OCI-LY3 (cell line): Measurements from ENCODE around the gene SMAD3.

Experiments
- H2AFZ ChIP-seq: fragments of 200-600, 300-600 bp; shearing (Covaris generic); 2 replicates; pipeline ENCODE4 v1.6.0; 2014; ENCODE audit warnings: antibody characterized with exemption, low read depth, low read length
- H3K27ac ChIP-seq: fragments of 200-600, 300-600 bp; sonication (generic); 2 replicates; pipeline ENCODE4 v1.5.1; 2014; ENCODE audit warnings: mild to moderate bottlenecking, low read length, moderate library complexity, mixed read lengths
- H3K27me3 ChIP-seq: fragments of 200-600, 300-600 bp; sonication (generic); 2 replicates; pipeline ENCODE4 v1.6.1; 2014; ENCODE audit warnings: low read depth, low read length, mixed read lengths
- H3K36me3 ChIP-seq: fragments of 200-600, 300-600 bp; sonication (generic); replicated peaks from 2 replicates; pipeline ENCODE3; 2014; ENCODE audit warnings: low read depth, low read length, mixed read lengths
- H3K4me1 ChIP-seq: fragments of 300-600, 200-600 bp; sonication (generic); 2 replicates; pipeline ENCODE4 v1.6.1; 2014; ENCODE audit warnings: low read length, mixed read lengths
- H3K4me2 ChIP-seq: fragments of 200-600, 300-600 bp; sonication (generic); 2 replicates; pipeline ENCODE4 v1.6.1; 2014; ENCODE audit warnings: low read length, mixed read lengths
- H3K4me3 ChIP-seq: fragments of 300-600, 200-600 bp; sonication (generic); 2 replicates; pipeline ENCODE4 v1.5.1; 2014; ENCODE audit warnings: antibody characterized with exemption, mild to moderate bottlenecking, low read length, moderate library complexity
- H3K79me2 ChIP-seq: fragments of 300-600, 200-600 bp; shearing (Covaris generic); 2 replicates; pipeline ENCODE4 v1.6.1; 2014; ENCODE audit warnings: mild to moderate bottlenecking, low read length, mixed read lengths
- H3K9ac ChIP-seq: fragments of 300-600, 200-600 bp; shearing (Covaris generic); 2 replicates; pipeline ENCODE4 v1.6.0; 2014; ENCODE audit warnings: mild to moderate bottlenecking, low read length, moderate library complexity
- H3K9me3 ChIP-seq: fragments of 200-600, 300-600 bp; shearing (Covaris generic); 2 replicates; pipeline ENCODE4 v1.6.1; 2014; ENCODE audit warnings: low read length, mixed read lengths; ENCODE audit not compliant: insufficient read depth
- H4K20me1 ChIP-seq: fragments of 200-600, 300-600 bp; sonication (generic); 2 replicates; pipeline ENCODE4 v1.6.1; 2016; ENCODE audit warnings: low read length, mixed read lengths; ENCODE audit not compliant: insufficient read depth
- EZH2phosphoT487 ChIP-seq: fragments of 200-600 bp; shearing (Covaris generic); IDR thresholded peaks from 2 replicates; pipeline ENCODE4 v1.6.1; 2018; ENCODE audit warnings: antibody characterized with exemption, mixed run types, low read depth
- TF ChIP-seq, protein P1 (sequence below): fragments of 200-600, 300-600 bp; sonication (generic); IDR thresholded peaks from 2 replicates; pipeline ENCODE4 v1.5.1; 2014; ENCODE audit warnings: antibody characterized with exemption, low read length, low read depth

The SMAD3 gene

DNA sequence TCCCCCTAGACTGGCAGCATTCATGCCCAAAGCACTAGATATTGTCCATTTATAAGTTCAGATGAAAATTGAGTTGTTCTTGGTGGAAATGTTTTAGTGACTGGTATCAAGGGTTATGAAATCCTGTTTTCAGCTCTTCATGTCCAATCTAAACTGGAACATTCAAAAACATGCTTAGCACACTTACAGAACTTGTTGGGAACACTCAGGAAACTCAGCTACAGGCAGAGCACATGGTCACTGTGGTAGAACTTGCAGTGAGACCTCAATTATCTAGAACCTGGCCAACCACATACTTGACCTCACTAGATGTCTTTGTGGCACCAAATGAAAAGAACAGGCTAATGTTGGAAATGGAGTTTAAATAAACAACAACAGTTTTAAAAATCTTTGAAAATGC is 88.8 kb downstream of the SMAD3 start:
- Histone ChIP-seq H3K4me2 (no peak overlapping the region), H3K27me3 (no peaks in the 10 kb centered on the region), H4K20me1 (peaks cover 8% of the 10 kb centered on the region; the same call in 1 of the 2 replicates), H3K27ac (no peak overlapping the region), H3K9me3 (no peaks in the 10 kb centered on the region), H3K36me3 (no peaks in the 10 kb centered on the region), H3K4me1 (peaks cover 15% of the 10 kb centered on the region), H3K4me3 (no peak overlapping the region), H2AFZ (no peak overlapping the region), H3K9ac (no peak overlapping the region), H3K79me2 (no peaks in the 10 kb centered on the region)
- no peak for TF ChIP-seq EZH2phosphoT487
- TF ChIP-seq, protein P1, sequence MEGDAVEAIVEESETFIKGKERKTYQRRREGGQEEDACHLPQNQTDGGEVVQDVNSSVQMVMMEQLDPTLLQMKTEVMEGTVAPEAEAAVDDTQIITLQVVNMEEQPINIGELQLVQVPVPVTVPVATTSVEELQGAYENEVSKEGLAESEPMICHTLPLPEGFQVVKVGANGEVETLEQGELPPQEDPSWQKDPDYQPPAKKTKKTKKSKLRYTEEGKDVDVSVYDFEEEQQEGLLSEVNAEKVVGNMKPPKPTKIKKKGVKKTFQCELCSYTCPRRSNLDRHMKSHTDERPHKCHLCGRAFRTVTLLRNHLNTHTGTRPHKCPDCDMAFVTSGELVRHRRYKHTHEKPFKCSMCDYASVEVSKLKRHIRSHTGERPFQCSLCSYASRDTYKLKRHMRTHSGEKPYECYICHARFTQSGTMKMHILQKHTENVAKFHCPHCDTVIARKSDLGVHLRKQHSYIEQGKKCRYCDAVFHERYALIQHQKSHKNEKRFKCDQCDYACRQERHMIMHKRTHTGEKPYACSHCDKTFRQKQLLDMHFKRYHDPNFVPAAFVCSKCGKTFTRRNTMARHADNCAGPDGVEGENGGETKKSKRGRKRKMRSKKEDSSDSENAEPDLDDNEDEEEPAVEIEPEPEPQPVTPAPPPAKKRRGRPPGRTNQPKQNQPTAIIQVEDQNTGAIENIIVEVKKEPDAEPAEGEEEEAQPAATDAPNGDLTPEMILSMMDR, result no peak

GRCh38 chr15:67156426-67156825 is 91.0 kb downstream of the SMAD3 start:
- no peak overlapping the region for H2AFZ ChIP-seq
- no peaks in the 10 kb centered on the region for H4K20me1 ChIP-seq
- H3K36me3 ChIP-seq, result no peaks in the 10 kb centered on the region
- H3K9ac ChIP-seq, result no peak overlapping the region
- no peak overlapping the region for H3K27ac ChIP-seq
- no peak overlapping the region for H3K4me3 ChIP-seq
- no peaks in the 10 kb centered on the region for H3K9me3 ChIP-seq
- peaks cover 11% of the 10 kb centered on the region for H3K4me1 ChIP-seq
- TF ChIP-seq, protein P1, result no peak
- TF ChIP-seq EZH2phosphoT487, result no peak
- H3K4me2 ChIP-seq, result no peak overlapping the region
- no peaks in the 10 kb centered on the region for H3K27me3 ChIP-seq
- no peaks in the 10 kb centered on the region for H3K79me2 ChIP-seq

- TF ChIP-seq EZH2phosphoT487, result no peak
- TF ChIP-seq, protein P1, result no peak
- no peaks in the 10 kb centered on the region for H3K36me3 ChIP-seq
- no peaks in the 10 kb centered on the region for H4K20me1 ChIP-seq
- no peak overlapping the region for H3K4me2 ChIP-seq
- no peaks in the 10 kb centered on the region for H3K27me3 ChIP-seq
- H3K9ac ChIP-seq, result no peak overlapping the region
- no peaks in the 10 kb centered on the region for H3K79me2 ChIP-seq
- H3K27ac ChIP-seq, result no peak overlapping the region
- H3K4me3 ChIP-seq, result no peak overlapping the region
- no peak overlapping the region for H2AFZ ChIP-seq
- peaks cover 11% of the 10 kb centered on the region for H3K4me1 ChIP-seq
- H3K9me3 ChIP-seq, result no peaks in the 10 kb centered on the region
Observed at GRCh38 chr15:67156834-67157233, 91.4 kb downstream of the SMAD3 start.

- H3K4me1 ChIP-seq, result peaks cover 5% of the 10 kb centered on the region
- no peak overlapping the region for H3K4me3 ChIP-seq
- H3K9ac ChIP-seq, result no peak overlapping the region
- no peak overlapping the region for H2AFZ ChIP-seq
- H3K27me3 ChIP-seq, result no peaks in the 10 kb centered on the region
- no peak for TF ChIP-seq EZH2phosphoT487
- TF ChIP-seq, protein P1, result no peak
- H3K27ac ChIP-seq, result no peak overlapping the region
- no peaks in the 10 kb centered on the region for H3K36me3 ChIP-seq
- no peaks in the 10 kb centered on the region for H3K79me2 ChIP-seq
- H3K9me3 ChIP-seq, result no peaks in the 10 kb centered on the region
- no peaks in the 10 kb centered on the region for H4K20me1 ChIP-seq
- H3K4me2 ChIP-seq, result no peak overlapping the region
Observed at GRCh38 chr15:67157521-67158252, 92.3 kb downstream of the SMAD3 start.
